ENCODE results near the gene NUBP2. TPM values are rescaled to one million over a fixed set of nuclear protein-coding genes. Genes with fewer than 3 reads are reported as not detected.

Gene NUBP2
- total RNA-seq, 1 experiment from 2014 or later, result 69.4 TPM

GRCh38 chr16:1823821-1824220 lies 41.1 kb downstream of the NUBP2 start:
- Histone ChIP-seq H2AFZ (ENCODE audit: low read length) (no peak overlapping the region), H2AK5ac (ENCODE audit: insufficient read length, low read length) (no peak overlapping the region), H3K23me2 (ENCODE audit: insufficient read length, low read depth, low read length, poor library complexity, severe bottlenecking) (peaks cover 10% of the 10 kb centered on the region), H4K91ac (ENCODE audit: insufficient read length, low read depth, low read length) (no peak overlapping the region), H3K14ac (ENCODE audit: insufficient read depth, low read length) (no peak overlapping the region), H3K79me1 (ENCODE audit: insufficient read depth, low read depth, low read length, poor library complexity, severe bottlenecking) (peaks cover 4% of the 10 kb centered on the region), H2BK120ac (ENCODE audit: low read depth, low read length, poor library complexity, severe bottlenecking) (no peak overlapping the region), H4K8ac (replicated peaks; ENCODE audit: insufficient read length, low read depth, low read length) (no peak overlapping the region), H2BK12ac (ENCODE audit: insufficient read length, low read depth, low read length) (no peak overlapping the region), H2BK15ac (ENCODE audit: low read depth, low read length) (no peak overlapping the region), H4K20me1 (ENCODE audit: control insufficient read depth, insufficient read depth, insufficient read length) (no peaks in the 10 kb centered on the region), H3K4me2 (ENCODE audit: insufficient read depth, insufficient read length, low read length) (no peak overlapping the region), H3K56ac (ENCODE audit: insufficient read length, low read depth, low read length) (no peak overlapping the region), H3K4me1 (ENCODE audit: insufficient read depth, low read length) (peaks cover under 1% of the 10 kb centered on the region; the same call in 1 of the 2 replicates), H4K5ac (ENCODE audit: insufficient read length, low read depth, low read length) (no peak overlapping the region), H3K9me3 (ENCODE audit: control insufficient read depth, low read depth, low read length) (no peaks in the 10 kb centered on the region), H3K79me2 (ENCODE audit: insufficient read depth, low read length) (peaks cover 3% of the 10 kb centered on the region; the same call in 1 of the 2 replicates), H3K23ac (ENCODE audit: insufficient read length, low read depth, low read length) (no peak overlapping the region), H2BK20ac (ENCODE audit: low read depth, low read length, poor library complexity, severe bottlenecking) (no peak overlapping the region), H3K18ac (ENCODE audit: insufficient read length, low read depth, low read length) (no peak overlapping the region), H3K27ac (ENCODE audit: insufficient read length, low read depth, low read length) (no peak overlapping the region), H3K27me3 (ENCODE audit: insufficient read depth, low read length) (no peaks in the 10 kb centered on the region), H2BK5ac (ENCODE audit: insufficient read length, low read length) (no peak overlapping the region), H3K9ac (ENCODE audit: extremely low read depth, insufficient read length, low read length) (no peak overlapping the region), H3T11ph (ENCODE audit: low read length) (no peak overlapping the region), H3K4ac (ENCODE audit: low read depth, low read length) (no peak overlapping the region)
- peak overlapping the region; percentile 34 to 35; a peak in 2 of 5 replicates for H3K4me3 Mint-ChIP-seq
- TF ChIP-seq, protein P1, sequence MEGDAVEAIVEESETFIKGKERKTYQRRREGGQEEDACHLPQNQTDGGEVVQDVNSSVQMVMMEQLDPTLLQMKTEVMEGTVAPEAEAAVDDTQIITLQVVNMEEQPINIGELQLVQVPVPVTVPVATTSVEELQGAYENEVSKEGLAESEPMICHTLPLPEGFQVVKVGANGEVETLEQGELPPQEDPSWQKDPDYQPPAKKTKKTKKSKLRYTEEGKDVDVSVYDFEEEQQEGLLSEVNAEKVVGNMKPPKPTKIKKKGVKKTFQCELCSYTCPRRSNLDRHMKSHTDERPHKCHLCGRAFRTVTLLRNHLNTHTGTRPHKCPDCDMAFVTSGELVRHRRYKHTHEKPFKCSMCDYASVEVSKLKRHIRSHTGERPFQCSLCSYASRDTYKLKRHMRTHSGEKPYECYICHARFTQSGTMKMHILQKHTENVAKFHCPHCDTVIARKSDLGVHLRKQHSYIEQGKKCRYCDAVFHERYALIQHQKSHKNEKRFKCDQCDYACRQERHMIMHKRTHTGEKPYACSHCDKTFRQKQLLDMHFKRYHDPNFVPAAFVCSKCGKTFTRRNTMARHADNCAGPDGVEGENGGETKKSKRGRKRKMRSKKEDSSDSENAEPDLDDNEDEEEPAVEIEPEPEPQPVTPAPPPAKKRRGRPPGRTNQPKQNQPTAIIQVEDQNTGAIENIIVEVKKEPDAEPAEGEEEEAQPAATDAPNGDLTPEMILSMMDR (conservative IDR thresholded peaks at IDR 0.05), result peak; percentile 55
- no peak overlapping the region; a peak in 1 of 7 replicates for H3K27ac Mint-ChIP-seq
- WGBS (ENCODE audit: extremely low coverage, insufficient read length, low lambda C conversion rate), result no CpG with 5 or more reads among the region's 9 CpGs
- peak; percentile 75 for DNase-seq
- H3K36me3 Mint-ChIP-seq (ENCODE audit: insufficient read depth in 1 of 3, low read depth in 3 of 3), result peaks cover 0 to 4% (median 4%) of the 10 kb centered on the region in 3 experiments; a peak in 4 of 7 replicates
- H3K9me3 Mint-ChIP-seq, result no peaks in the 10 kb centered on the region; a peak in 1 of 5 replicates
- H3K27me3 Mint-ChIP-seq (ENCODE audit: low read depth), result peaks cover 4% of the 10 kb centered on the region
- H3K4me1 Mint-ChIP-seq, result peaks cover 6 to 13% of the 10 kb centered on the region in 2 experiments

All from H9 (cell line).